ENCODE measurements around the gene CTDSP2. TPM values are rescaled to one million over a fixed set of nuclear protein-coding genes. Genes with fewer than 3 reads are reported as not detected.

The CTDSP2 gene
- total RNA-seq, 1 donor from 2014 or later = 129 TPM

DNA sequence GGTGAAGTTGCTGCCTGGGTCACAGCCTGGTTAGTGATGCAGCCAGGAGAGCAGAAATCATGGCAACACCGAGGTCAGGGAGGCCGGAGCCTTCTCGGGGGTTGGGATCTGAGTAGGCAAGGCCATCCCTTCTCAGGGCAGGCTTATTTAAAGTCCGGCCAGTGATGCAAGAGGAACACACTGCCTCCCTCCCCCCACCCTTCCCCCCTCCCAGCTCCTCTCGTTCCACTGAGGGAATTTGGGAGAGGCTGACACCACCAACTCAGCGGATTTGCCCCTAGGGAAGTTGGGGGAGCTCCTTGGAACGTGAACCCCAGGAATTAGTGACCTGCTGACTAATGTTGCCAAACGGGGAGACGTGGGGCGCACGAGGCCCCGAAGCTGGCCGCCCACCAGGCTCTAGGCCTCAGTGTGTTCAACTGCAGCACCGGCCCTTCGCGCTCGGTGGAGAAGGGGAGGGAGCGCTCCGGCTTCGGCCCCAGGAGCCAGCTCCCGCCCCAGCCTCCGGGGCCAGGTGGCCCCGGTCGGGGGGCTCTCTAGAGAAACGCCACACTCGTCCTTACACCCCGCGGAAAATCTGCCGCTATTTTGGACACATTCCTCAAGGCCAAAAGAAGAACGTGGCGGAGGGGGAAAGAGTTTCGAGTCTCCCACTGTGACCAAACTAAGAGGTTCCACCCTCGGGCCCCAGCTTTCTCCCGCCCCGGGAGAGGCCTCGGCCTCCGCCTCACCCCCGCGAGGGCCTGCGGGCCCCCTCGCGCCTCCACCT, 1.6 kb downstream of the CTDSP2 start:
- DNase-seq (ENCODE audit: low spot score in 2 of 2) = peak; percentile 55 to 94
- Histone ChIP-seq H3K27me3 (no peaks in the 10 kb centered on the region), H3K9me3 (no peaks in the 10 kb centered on the region), H3K4me1 (peaks cover 24 to 48% of the 10 kb centered on the region in 2 donors), H3K4me3 (peak overlapping the region; percentile 94 to 96), H3K27ac (peak overlapping the region; percentile 98 to 100), H3K36me3 (no peaks in the 10 kb centered on the region)
- TF ChIP-seq, protein P1, sequence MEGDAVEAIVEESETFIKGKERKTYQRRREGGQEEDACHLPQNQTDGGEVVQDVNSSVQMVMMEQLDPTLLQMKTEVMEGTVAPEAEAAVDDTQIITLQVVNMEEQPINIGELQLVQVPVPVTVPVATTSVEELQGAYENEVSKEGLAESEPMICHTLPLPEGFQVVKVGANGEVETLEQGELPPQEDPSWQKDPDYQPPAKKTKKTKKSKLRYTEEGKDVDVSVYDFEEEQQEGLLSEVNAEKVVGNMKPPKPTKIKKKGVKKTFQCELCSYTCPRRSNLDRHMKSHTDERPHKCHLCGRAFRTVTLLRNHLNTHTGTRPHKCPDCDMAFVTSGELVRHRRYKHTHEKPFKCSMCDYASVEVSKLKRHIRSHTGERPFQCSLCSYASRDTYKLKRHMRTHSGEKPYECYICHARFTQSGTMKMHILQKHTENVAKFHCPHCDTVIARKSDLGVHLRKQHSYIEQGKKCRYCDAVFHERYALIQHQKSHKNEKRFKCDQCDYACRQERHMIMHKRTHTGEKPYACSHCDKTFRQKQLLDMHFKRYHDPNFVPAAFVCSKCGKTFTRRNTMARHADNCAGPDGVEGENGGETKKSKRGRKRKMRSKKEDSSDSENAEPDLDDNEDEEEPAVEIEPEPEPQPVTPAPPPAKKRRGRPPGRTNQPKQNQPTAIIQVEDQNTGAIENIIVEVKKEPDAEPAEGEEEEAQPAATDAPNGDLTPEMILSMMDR (IDR thresholded peaks at IDR 0.05) = peak in 1 of 3 experiments; percentile 2
- intact Hi-C loops (cut with DNase I) = loop anchor here (1.0 to 5.0 kb wide), 2 partner anchors 43 to 51 kb away; no protein-coding TSS in a partner anchor

DNA sequence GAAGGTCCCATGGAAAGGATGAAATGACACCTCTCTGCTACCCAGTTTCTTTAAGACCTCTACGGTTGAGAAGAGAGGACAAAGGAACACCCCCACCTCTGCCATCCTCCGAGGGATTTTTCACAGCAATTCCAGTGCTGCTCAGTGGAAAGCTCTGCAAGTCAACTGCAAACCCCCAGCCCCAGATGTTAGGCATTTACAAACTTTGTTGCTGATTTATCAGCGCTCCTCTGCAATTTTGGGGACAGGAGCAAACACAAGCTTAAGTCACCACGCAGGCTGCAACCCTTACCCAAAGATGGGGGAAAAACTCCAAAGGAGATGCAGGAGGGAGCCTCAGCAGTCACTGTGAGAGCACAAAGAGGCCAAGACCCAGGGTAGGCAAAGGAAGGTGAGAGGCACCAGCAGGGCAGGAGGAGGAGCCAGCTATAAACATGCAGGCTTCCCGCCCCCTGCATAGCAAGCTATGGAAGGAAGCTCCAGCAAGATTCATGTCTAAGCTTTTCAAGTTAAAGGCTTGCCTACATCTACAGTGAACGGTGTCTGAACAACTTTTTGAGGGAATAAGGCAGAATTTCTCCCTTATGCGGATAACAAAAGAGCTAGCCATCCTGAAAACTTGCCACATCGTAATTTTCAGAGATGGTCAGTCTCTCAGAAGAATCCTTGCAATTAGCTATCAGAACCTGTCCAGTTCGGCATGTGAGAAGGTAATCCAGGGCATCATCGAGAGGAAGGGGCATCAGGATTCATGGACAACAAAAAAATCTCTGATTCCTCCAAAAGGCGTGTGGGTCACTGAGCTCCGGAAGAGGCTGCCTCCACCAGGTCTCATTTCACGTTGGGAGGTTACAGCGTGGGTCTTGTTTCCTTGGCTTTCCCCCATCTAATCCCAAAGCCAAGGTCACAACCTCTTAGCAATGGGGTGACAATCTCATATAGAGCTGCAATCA, 3.9 kb downstream of the CTDSP2 start:
- Histone ChIP-seq H3K4me1 (peaks cover 40 to 71% of the 10 kb centered on the region in 2 donors), H3K27ac (peak overlapping the region; percentile 98 to 100), H3K9me3 (no peaks in the 10 kb centered on the region), H3K36me3 (no peaks in the 10 kb centered on the region), H3K27me3 (no peaks in the 10 kb centered on the region), H3K4me3 (peak overlapping the region; percentile 94 to 96)
- DNase-seq (ENCODE audit: low spot score in 2 of 2) = no peak
- TF ChIP-seq, protein P1 (IDR thresholded peaks at IDR 0.05) = no peak
- intact Hi-C loops (cut with DNase I) = loop anchor here (5.0 kb wide), 1 partner anchor 40 kb away; no protein-coding TSS in a partner anchor

DNA sequence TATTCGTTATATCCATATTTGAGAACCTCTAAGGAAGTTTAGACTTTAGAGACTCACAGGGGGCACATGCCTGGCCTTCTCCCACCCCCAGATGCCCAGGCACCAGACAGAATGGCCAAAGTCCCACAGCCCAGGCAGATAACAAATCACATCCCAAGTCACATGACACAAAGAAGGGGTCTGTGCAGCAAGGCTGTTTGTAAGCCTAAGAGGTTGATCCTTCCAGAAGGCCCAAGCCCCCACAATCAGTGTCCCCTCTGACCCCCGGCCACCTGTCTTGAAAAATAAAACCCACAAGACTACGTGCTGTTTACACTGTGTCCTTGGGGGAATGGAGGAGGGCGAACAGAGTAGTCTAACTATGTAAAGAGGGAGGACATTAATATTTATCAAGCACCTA, 5.1 kb downstream of the CTDSP2 start:
- Histone ChIP-seq H3K9me3 (no peaks in the 10 kb centered on the region), H3K4me1 (peaks cover 48 to 79% of the 10 kb centered on the region in 2 donors), H3K4me3 (peak overlapping the region in 1 of 2 donors; percentile 94), H3K36me3 (no peaks in the 10 kb centered on the region), H3K27me3 (no peaks in the 10 kb centered on the region), H3K27ac (peak overlapping the region; percentile 73 to 100)
- no peak for DNase-seq (ENCODE audit: low spot score in 2 of 2)
- intact Hi-C loops (cut with DNase I) = loop anchor here (5.0 kb wide), 1 partner anchor 39 kb away; no protein-coding TSS in a partner anchor
- TF ChIP-seq, protein P1 (IDR thresholded peaks at IDR 0.05) = no peak

DNA sequence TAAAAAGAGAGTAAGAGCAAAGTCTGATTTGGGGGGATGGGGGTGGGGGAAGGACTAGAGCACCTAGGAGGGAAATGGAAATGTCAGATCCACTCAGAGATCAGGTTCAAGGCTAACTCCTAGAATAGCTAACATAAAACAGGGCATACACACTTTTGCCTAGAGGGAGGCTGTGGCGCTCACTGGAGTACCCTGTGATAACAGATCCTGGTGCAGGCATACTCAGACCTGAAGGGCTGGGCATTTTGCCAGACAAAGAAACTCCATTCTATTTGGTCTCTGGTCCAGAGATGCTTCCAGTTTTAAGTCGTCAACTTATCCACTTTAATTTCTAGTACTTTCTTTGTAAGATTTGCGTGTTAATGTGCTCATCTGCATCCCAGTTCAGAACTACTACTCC, 5.8 kb downstream of the CTDSP2 start:
- TF ChIP-seq, protein P1 (IDR thresholded peaks at IDR 0.05) = no peak
- Histone ChIP-seq H3K27ac (peak overlapping the region; percentile 73 to 100), H3K27me3 (no peaks in the 10 kb centered on the region), H3K36me3 (no peaks in the 10 kb centered on the region), H3K9me3 (no peaks in the 10 kb centered on the region), H3K4me1 (peaks cover 55 to 86% of the 10 kb centered on the region in 2 donors), H3K4me3 (peak overlapping the region in 1 of 2 donors; percentile 94)
- no peak for DNase-seq (ENCODE audit: low spot score in 2 of 2)
- intact Hi-C loops (cut with DNase I) = loop anchor here (5.0 kb wide), 1 partner anchor 38 kb away; no protein-coding TSS in a partner anchor

DNA sequence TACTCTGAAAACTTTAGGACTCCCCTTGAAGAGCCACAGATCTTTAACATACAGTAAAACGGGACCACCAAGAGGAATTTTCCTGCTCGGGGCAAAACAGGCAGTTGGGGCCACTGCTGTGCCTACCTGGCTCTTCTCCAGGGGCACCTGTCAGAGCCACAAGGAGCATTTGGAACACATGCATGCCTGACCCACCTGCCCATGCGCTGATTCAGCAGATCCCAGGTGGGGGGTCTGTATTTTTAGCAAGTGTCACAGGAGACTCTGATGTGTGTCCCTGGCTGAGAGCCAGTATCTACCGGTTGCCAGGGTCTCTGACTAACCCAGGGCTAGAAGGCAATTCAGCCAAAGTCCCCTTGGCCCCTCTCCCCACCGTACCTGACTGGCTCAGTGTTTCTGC, 6.5 kb downstream of the CTDSP2 start:
- Histone ChIP-seq H3K27me3 (no peaks in the 10 kb centered on the region), H3K4me1 (peaks cover 61 to 93% of the 10 kb centered on the region in 2 donors), H3K27ac (peak overlapping the region; percentile 73 to 100), H3K4me3 (peak overlapping the region; percentile 29 to 94), H3K36me3 (no peaks in the 10 kb centered on the region), H3K9me3 (no peaks in the 10 kb centered on the region)
- TF ChIP-seq, protein P1 (IDR thresholded peaks at IDR 0.05) = no peak
- intact Hi-C loops (cut with DNase I) = loop anchor here (5.0 kb wide), 1 partner anchor 38 kb away; no protein-coding TSS in a partner anchor
- no peak for DNase-seq (ENCODE audit: low spot score in 2 of 2)
